Peyer's patch (tissue), 4 donors: ENCODE data around the gene RPP14. TPM values are rescaled to one million over a fixed set of nuclear protein-coding genes. Genes with fewer than 3 reads are reported as not detected.
"Not testable (repeated sequence)": the region's sequence is repeated elsewhere in the genome, so short reads cannot be mapped to it uniquely, and the experiment has no call there.

Experiments used
- DNase-seq, 3 donors: peaks; one replicate each; pipeline ENCODE4 v3.0.0-alpha.2; 2017 to 2019
- H3K27ac ChIP-seq, 4 donors: fragments of 200-600 bp; sonication (generic); one replicate each; pipeline ENCODE4 v1.5.1; 2016 to 2019
- H3K27me3 ChIP-seq, 2 donors: fragments of 200-600 bp; sonication (generic); one replicate each; pipeline ENCODE4 v1.5.1; 2019
- H3K36me3 ChIP-seq, 3 donors: fragments of 200-600 bp; sonication (generic); one replicate each; pipeline ENCODE4 v1.5.1; 2016 to 2019
- H3K4me1 ChIP-seq, 4 donors: fragments of 200-600 bp; sonication (generic); one replicate each; pipeline ENCODE4 v1.5.1; 2016 to 2019
- H3K4me3 ChIP-seq, 4 donors: fragments of 200-600 bp; sonication (generic); 1 replicate in 3 of 4; 2 replicates in 1 of 4; pipeline ENCODE4 v1.5.1; 2016 to 2019; ENCODE audit warnings: mild to moderate bottlenecking in 1 of 4
- H3K9me3 ChIP-seq, 4 donors: fragments of 200-600 bp; sonication (generic); one replicate each; pipeline ENCODE4 v1.5.1; 2016 to 2019; ENCODE audit warnings: mild to moderate bottlenecking in 1 of 4
- CTCF ChIP-seq, 6 experiments: fragments of 450-650 bp in 4 of 6; fragments of 200-600 bp in 2 of 6; sonication (generic) in 1 of 6; IDR thresholded peaks; one replicate each; pipeline ENCODE4 v1.5.1; 2017 to 2019; ENCODE audit warnings: antibody characterized with exemption in 6 of 6, mild to moderate bottlenecking in 3 of 6, moderate library complexity in 1 of 6
- POLR2A ChIP-seq, 2 donors: fragments of 450-650 bp; IDR thresholded peaks; one replicate each; pipeline ENCODE4 v1.5.1; 2017; ENCODE audit warnings: antibody characterized with exemption in 2 of 2, mild to moderate bottlenecking in 2 of 2, moderate library complexity in 2 of 2
- total RNA-seq, 4 donors: library from RNA; depleted of rRNA; stranded (reverse); fragments of >200 nt; gene quantifications; one replicate each; pipeline ENCODE4 v1.1.0, GENCODE V29; 2016

RPP14 gene
- total RNA-seq, 4 donors from 2014 or later: 9.9 to 23.1 (median 13.4) TPM

GRCh38 chr3:58272891-58273290, 33.2 kb upstream of the RPP14 start:
- Histone ChIP-seq H3K4me1 (no peaks in the 10 kb centered on the region), H3K9me3 (no peaks in the 10 kb centered on the region), H3K27ac (no peak overlapping the region), H3K4me3 (no peak overlapping the region), H3K36me3 (peaks cover 0 to 58% (median 0%) of the 10 kb centered on the region in 3 donors), H3K27me3 (no peaks in the 10 kb centered on the region)
- TF ChIP-seq POLR2A (IDR thresholded peaks at IDR 0.05) (no peak), CTCF (IDR thresholded peaks at IDR 0.05) (no peak)
- DNase-seq: no peak

- not testable (repeated sequence) for H3K27ac ChIP-seq, H3K4me3 ChIP-seq, H3K4me1 ChIP-seq, H3K9me3 ChIP-seq, H3K27me3 ChIP-seq, DNase-seq
- peaks cover 0 to 54% (median 0%) of the 10 kb centered on the region in 3 donors for H3K36me3 ChIP-seq
These were observed 32.7 kb upstream of the RPP14 start for GRCh38 chr3:58273362-58273761.

- no peak overlapping the region for H3K4me3 ChIP-seq
- H3K27me3 ChIP-seq: no peaks in the 10 kb centered on the region
- H3K36me3 ChIP-seq: peaks cover 0 to 47% (median 0%) of the 10 kb centered on the region in 3 donors
- TF ChIP-seq CTCF (IDR thresholded peaks at IDR 0.05): no peak
- no peak for TF ChIP-seq POLR2A (IDR thresholded peaks at IDR 0.05)
- DNase-seq: no peak
- no peaks in the 10 kb centered on the region for H3K9me3 ChIP-seq
- H3K4me1 ChIP-seq: no peaks in the 10 kb centered on the region
- H3K27ac ChIP-seq: no peak overlapping the region
These were observed 31.9 kb upstream of the RPP14 start for GRCh38 chr3:58274027-58274614.

GRCh38 chr3:58281069-58281468, 25.0 kb upstream of the RPP14 start:
- DNase-seq: no peak

GRCh38 chr3:58285334-58285733, 20.7 kb upstream of the RPP14 start:
- Histone ChIP-seq H3K9me3 (no peaks in the 10 kb centered on the region), H3K4me3 (no peak overlapping the region), H3K4me1 (no peaks in the 10 kb centered on the region), H3K27ac (no peak overlapping the region), H3K27me3 (no peaks in the 10 kb centered on the region), H3K36me3 (peaks cover 0 to 67% (median 0%) of the 10 kb centered on the region in 3 donors)
- TF ChIP-seq CTCF (IDR thresholded peaks at IDR 0.05) (no peak), POLR2A (IDR thresholded peaks at IDR 0.05) (no peak)
- no peak for DNase-seq

More at GRCh38 chr3:58281069-58281468, 25.0 kb upstream of the RPP14 start:
- H3K27me3 ChIP-seq: no peaks in the 10 kb centered on the region
- no peak overlapping the region for H3K4me3 ChIP-seq
- H3K27ac ChIP-seq: no peak overlapping the region
- no peaks in the 10 kb centered on the region for H3K4me1 ChIP-seq
- TF ChIP-seq POLR2A (IDR thresholded peaks at IDR 0.05): no peak
- TF ChIP-seq CTCF (IDR thresholded peaks at IDR 0.05): no peak
- peaks cover 0 to 52% (median 0%) of the 10 kb centered on the region in 3 donors for H3K36me3 ChIP-seq
- H3K9me3 ChIP-seq: no peaks in the 10 kb centered on the region

GRCh38 chr3:58287354-58287753, 18.7 kb upstream of the RPP14 start:
- Histone ChIP-seq H3K27me3 (no peaks in the 10 kb centered on the region), H3K36me3 (peaks cover 0 to 51% (median 0%) of the 10 kb centered on the region in 3 donors), H3K9me3 (no peaks in the 10 kb centered on the region), H3K4me1 (no peaks in the 10 kb centered on the region), H3K27ac (no peak overlapping the region), H3K4me3 (no peak overlapping the region)
- no peak for DNase-seq
- TF ChIP-seq POLR2A (IDR thresholded peaks at IDR 0.05): no peak
- no peak for TF ChIP-seq CTCF (IDR thresholded peaks at IDR 0.05)
